ENCODE measurements around the gene IRAK1BP1. TPM values are rescaled to one million over a fixed set of nuclear protein-coding genes. Genes with fewer than 3 reads are reported as not detected.

IRAK1BP1 gene
- polyA plus RNA-seq, 6 donors from 2014 or later = 1.7 to 2.6 (median 2.2) TPM

Other genes with a start within 250 kb of the IRAK1BP1 start
- 10 to 100 TPM in 5 of 6 donors, 1 to 10 TPM in 1; 9.0 to 18.7 (median 14.5) TPM for gene PHIP, start 210.7 kb downstream of the IRAK1BP1 start, polyA plus RNA-seq (ENCODE audit: low read depth in 6 of 6)